GM19324 (cell line): Measurements from ENCODE around the gene ZDHHC19.
"Not testable (repeated sequence)": the region's sequence is repeated elsewhere in the genome, so short reads cannot be mapped to it uniquely, and the experiment has no call there.

ENCODE experiments used
- ATAC-seq: cut with Tn5 transposase; IDR thresholded peaks from one replicate; pipeline ENCODE4 v1.9.1; 2021; ENCODE audit warnings: mild to moderate bottlenecking, moderate library complexity; ENCODE audit not compliant: unreplicated experiment, low FRiP score

The ZDHHC19 gene

GRCh38 chr3:196179380-196180308 is 31.6 kb downstream of the ZDHHC19 start:
- peak; percentile 63 for ATAC-seq

- ATAC-seq: no peak
Observed at GRCh38 chr3:196178993-196179379, 32.2 kb downstream of the ZDHHC19 start.

GRCh38 chr3:196177967-196178366 is 33.2 kb downstream of the ZDHHC19 start:
- no peak for ATAC-seq

GRCh38 chr3:196177567-196177966 is 33.6 kb downstream of the ZDHHC19 start:
- no peak for ATAC-seq

- ATAC-seq: no peak
Observed at GRCh38 chr3:196175722-196176121, 35.5 kb downstream of the ZDHHC19 start.

- ATAC-seq: no peak
Observed at GRCh38 chr3:196175116-196175625, 36.0 kb downstream of the ZDHHC19 start.

GRCh38 chr3:196174652-196175051 is 36.5 kb downstream of the ZDHHC19 start:
- ATAC-seq: no peak

GRCh38 chr3:196170296-196170695 is 40.9 kb downstream of the ZDHHC19 start:
- not testable (repeated sequence) for ATAC-seq

GRCh38 chr3:196169836-196170240 is 41.4 kb downstream of the ZDHHC19 start:
- no peak for ATAC-seq

- ATAC-seq: no peak
Observed at GRCh38 chr3:196168808-196169391, 42.3 kb downstream of the ZDHHC19 start.

GRCh38 chr3:196166741-196167140 is 44.5 kb downstream of the ZDHHC19 start:
- no peak for ATAC-seq

GRCh38 chr3:196165850-196166249 is 45.4 kb downstream of the ZDHHC19 start:
- no peak for ATAC-seq

GRCh38 chr3:196165006-196165575 is 46.1 kb downstream of the ZDHHC19 start:
- not testable (repeated sequence) for ATAC-seq

GRCh38 chr3:196164576-196164975 is 46.6 kb downstream of the ZDHHC19 start:
- ATAC-seq: no peak

GRCh38 chr3:196163666-196164493 is 47.3 kb downstream of the ZDHHC19 start:
- ATAC-seq: no peak

- ATAC-seq: no peak
Observed at GRCh38 chr3:196163212-196163611, 48.0 kb downstream of the ZDHHC19 start.

- no peak for ATAC-seq
Observed at GRCh38 chr3:196162679-196163078, 48.5 kb downstream of the ZDHHC19 start.

GRCh38 chr3:196159952-196160804 is 51.0 kb downstream of the ZDHHC19 start:
- ATAC-seq: no peak

- no peak for ATAC-seq
Observed at GRCh38 chr3:196159526-196159925, 51.7 kb downstream of the ZDHHC19 start.

- ATAC-seq: no peak
Observed at GRCh38 chr3:196156160-196156559, 55.0 kb downstream of the ZDHHC19 start.
